Prostate gland (tissue), 2 donors: Measurements from ENCODE around the gene ATG4D. TPM values are rescaled to one million over a fixed set of nuclear protein-coding genes. Genes with fewer than 3 reads are reported as not detected.

Source experiments
- DNase-seq: peaks from one replicate; pipeline ENCODE4 v3.0.0-alpha.2; 2019; ENCODE audit warnings: low spot score
- H3K27ac ChIP-seq, 2 donors: fragments of 200-600 bp; sonication (generic); 2 replicates each; pipeline ENCODE4 v1.5.1; 2017 to 2019
- H3K27me3 ChIP-seq: fragments of 200-600 bp; sonication (generic); replicated peaks from 2 replicates; pipeline ENCODE4 v1.5.1; 2019; ENCODE audit not compliant: insufficient read depth
- H3K36me3 ChIP-seq, 2 donors: fragments of 200-600 bp; sonication (generic); 1 replicate in 1 of 2; 2 replicates in 1 of 2; pipeline versions ENCODE4 v1.5.1 to v1.8.1; 2017 to 2019
- H3K4me1 ChIP-seq: fragments of 200-600 bp; sonication (generic); replicated peaks from 2 replicates; pipeline ENCODE4 v1.5.1; 2019
- H3K4me3 ChIP-seq, 2 donors: fragments of 200-600 bp; sonication (generic); 2 replicates each; pipeline ENCODE4 v1.5.1; 2017 to 2019
- H3K9me3 ChIP-seq: fragments of 200-600 bp; sonication (generic); 2 replicates; pipeline ENCODE4 v1.5.1; 2017
- POLR2A ChIP-seq: fragments of 450-650 bp; IDR thresholded peaks from one replicate; pipeline ENCODE4 v1.6.1; 2016; ENCODE audit warnings: antibody characterized with exemption, mild to moderate bottlenecking
- POLR2AphosphoS5 ChIP-seq: sonication (generic); formaldehyde crosslinking; IDR thresholded peaks from one replicate; pipeline ENCODE4 v1.6.1; 2017; ENCODE audit warnings: antibody characterized with exemption
- WGBS: methylation state at CpG from one replicate; pipeline ENCODE4 v1.1.5; 2018; 5-methylcytosine and 5-hydroxymethylcytosine counted together
- intact Hi-C: fragments of 100-400 bp; cut with DNase I; formaldehyde crosslinking; loops from one replicate; pipeline ENCODE4 v1.14.2; 2022
- total RNA-seq, 2 donors: library from RNA; depleted of rRNA; stranded (reverse); fragments of >200 nt; gene quantifications; one replicate each; pipeline ENCODE4 v1.1.0, GENCODE V29; 2016
- TF ChIP-seq, protein P1 (sequence below), 4 experiments: fragments of 200-600 bp in 2 of 4; fragments of 450-650 bp in 2 of 4; sonication (generic) in 2 of 4; IDR thresholded peaks; 1 replicate in 3 of 4; 2 replicates in 1 of 4; pipeline ENCODE4 v1.5.1; 2016 to 2019; ENCODE audit warnings: antibody characterized with exemption in 4 of 4, mild to moderate bottlenecking in 2 of 4, moderate library complexity in 2 of 4

The ATG4D gene
- total RNA-seq, 2 donors from 2014 or later, result 36.3 to 57.9 TPM

DNA sequence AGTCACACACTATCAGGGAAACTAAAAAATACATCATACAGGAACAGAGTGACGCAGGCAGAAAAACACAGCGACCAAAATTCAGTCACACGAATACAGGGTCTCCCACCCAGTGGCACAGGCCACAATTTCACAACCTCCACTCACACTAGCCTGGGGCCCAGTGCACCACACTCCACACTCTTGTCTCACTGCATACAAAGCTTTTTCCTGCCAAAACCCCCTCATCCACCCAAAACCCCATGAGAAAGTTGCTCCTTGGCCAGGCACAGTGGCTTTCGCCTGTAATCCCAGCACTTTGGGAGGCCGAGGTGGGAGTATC, 27.7 kb upstream of the ATG4D start:
- no peaks in the 10 kb centered on the region for H3K27me3 ChIP-seq
- H3K4me3 ChIP-seq, result no peak overlapping the region

DNA sequence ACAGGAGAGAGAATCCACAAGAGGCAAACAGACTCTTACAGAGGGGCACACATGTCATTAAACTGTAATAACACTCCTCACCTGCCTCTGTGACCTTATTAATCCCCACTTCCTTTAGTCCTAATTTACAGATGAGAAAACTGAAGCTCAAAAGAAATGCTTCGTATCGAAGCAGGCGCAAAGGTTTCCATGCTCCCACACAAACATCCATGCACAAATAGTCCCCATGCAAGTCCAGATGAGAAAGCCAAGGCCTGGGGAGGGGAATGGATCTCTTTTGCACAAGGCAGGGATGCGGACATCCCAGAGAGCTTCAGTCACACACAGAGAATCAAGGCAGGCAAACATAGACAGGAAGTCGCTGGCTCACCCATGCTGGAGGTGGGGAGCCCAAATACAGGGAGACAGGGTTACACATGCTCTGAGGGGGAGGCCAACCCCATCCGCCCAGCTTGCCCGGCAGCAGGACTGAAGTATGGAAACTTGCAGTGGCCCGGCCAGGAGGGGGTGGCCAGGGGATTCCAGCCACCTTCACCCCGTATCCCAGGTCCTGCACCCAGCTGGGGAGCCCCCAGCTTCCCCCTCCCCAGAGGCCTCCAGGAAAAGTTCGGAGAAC, 26.9 kb upstream of the ATG4D start:
- TF ChIP-seq POLR2A (no peak), POLR2AphosphoS5 (no peak)
- TF ChIP-seq, protein P1, sequence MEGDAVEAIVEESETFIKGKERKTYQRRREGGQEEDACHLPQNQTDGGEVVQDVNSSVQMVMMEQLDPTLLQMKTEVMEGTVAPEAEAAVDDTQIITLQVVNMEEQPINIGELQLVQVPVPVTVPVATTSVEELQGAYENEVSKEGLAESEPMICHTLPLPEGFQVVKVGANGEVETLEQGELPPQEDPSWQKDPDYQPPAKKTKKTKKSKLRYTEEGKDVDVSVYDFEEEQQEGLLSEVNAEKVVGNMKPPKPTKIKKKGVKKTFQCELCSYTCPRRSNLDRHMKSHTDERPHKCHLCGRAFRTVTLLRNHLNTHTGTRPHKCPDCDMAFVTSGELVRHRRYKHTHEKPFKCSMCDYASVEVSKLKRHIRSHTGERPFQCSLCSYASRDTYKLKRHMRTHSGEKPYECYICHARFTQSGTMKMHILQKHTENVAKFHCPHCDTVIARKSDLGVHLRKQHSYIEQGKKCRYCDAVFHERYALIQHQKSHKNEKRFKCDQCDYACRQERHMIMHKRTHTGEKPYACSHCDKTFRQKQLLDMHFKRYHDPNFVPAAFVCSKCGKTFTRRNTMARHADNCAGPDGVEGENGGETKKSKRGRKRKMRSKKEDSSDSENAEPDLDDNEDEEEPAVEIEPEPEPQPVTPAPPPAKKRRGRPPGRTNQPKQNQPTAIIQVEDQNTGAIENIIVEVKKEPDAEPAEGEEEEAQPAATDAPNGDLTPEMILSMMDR (IDR thresholded peaks at IDR 0.05), result no peak
- intact Hi-C loops, result no loop called here
- DNase-seq, result no peak
- Histone ChIP-seq H3K4me3 (peak overlapping the region; percentile 27 to 38), H3K4me1 (no peaks in the 10 kb centered on the region), H3K27me3 (no peaks in the 10 kb centered on the region), H3K36me3 (no peaks in the 10 kb centered on the region), H3K27ac (peak overlapping the region; percentile 53 to 56), H3K9me3 (no peaks in the 10 kb centered on the region)
- WGBS, result 26% methylated on average over 10 of the region's 10 CpGs

More for the DNA sequence above, 27.7 kb upstream of the ATG4D start:
- H3K36me3 ChIP-seq, result no peaks in the 10 kb centered on the region
- no peaks in the 10 kb centered on the region for H3K9me3 ChIP-seq
- TF ChIP-seq POLR2A (no peak), POLR2AphosphoS5 (no peak)
- TF ChIP-seq, protein P1 (IDR thresholded peaks at IDR 0.05), result no peak
- DNase-seq, result no peak
- no peaks in the 10 kb centered on the region for H3K4me1 ChIP-seq
- intact Hi-C loops, result no loop called here
- 88% methylated on average over 5 of the region's 5 CpGs for WGBS
- no peak overlapping the region for H3K27ac ChIP-seq

DNA sequence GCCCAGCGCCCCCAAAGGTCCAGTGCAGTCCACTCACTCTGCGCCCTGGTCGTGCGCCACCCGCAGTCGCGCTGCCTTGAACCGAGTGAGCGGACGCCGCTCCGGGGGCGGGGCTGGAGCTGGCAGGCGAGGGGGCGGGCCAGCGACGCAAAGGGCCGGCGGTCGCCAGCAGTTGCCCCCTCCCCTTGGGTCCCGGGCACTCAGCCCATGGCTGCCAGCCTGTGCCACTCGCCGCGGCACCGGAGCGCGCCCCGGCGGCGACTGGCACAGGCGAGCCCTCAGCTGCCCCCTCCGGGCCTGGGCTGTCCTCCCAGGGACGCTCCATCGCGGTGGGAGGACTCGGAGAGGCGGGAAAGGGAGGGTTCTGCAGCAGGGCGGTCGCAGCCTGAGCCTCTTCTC, 26.3 kb upstream of the ATG4D start, which contains the start of gene S1PR5:
Gene S1PR5, minus strand, starts transcription at position 87 of the 399 bp plus-strand sequence. CDS start 2,436 bp downstream, outside the sequence.
- no peaks in the 10 kb centered on the region for H3K27me3 ChIP-seq
- DNase-seq, result no peak
- peak within 1 kb of the TSS; percentile 27 to 38 for H3K4me3 ChIP-seq
- no peaks in the 10 kb centered on the region for H3K36me3 ChIP-seq
- TF ChIP-seq POLR2A (peak; percentile 39), POLR2AphosphoS5 (no peak)
- TF ChIP-seq, protein P1 (IDR thresholded peaks at IDR 0.05), result no peak
- intact Hi-C loops, result no loop called here
- WGBS, result under 1% methylated on average over 30 of the region's 39 CpGs
- no peaks in the 10 kb centered on the region for H3K9me3 ChIP-seq
- no peaks in the 10 kb centered on the region for H3K4me1 ChIP-seq
- peak within 1 kb of the TSS; percentile 53 to 56 for H3K27ac ChIP-seq

DNA sequence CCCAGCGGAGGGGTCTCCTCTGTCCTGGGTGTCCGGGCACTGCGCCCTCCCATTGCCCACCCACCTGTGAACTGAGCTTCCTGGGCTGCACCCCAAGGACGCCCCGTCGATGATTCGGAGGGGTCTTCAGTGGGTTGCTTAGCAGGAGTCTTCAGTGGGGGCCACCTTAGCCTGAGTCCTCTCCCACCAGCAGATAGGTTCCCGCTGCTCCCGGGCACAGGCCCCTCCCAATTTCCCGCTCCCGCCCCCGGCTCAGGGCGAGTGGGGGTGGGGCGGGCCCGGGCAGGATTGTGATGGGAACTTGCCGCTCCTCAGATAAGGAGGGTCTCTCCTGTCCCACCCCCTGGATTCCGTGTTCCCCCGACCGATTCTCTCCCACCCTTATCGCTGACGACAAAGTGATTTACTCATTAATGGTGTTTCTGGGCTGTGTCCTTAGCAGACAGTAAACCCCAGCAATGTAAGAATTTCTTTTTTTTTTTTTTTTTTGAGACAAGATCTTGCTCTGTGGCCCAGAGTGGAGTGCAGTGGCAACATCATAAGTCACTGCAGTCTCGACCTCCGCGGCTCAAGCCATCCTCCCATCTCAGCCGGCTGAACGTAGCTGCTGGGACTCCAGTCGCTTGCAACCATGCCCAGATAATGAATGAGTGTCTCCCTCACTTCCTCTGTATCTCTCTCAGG, 25.8 kb upstream of the ATG4D start:
- intact Hi-C loops, result no loop called here
- peak; percentile 38 for DNase-seq
- Histone ChIP-seq H3K27me3 (no peaks in the 10 kb centered on the region), H3K9me3 (no peaks in the 10 kb centered on the region), H3K4me3 (peak overlapping the region; percentile 27 to 38), H3K4me1 (no peaks in the 10 kb centered on the region), H3K27ac (peak overlapping the region; percentile 53 to 56), H3K36me3 (no peaks in the 10 kb centered on the region)
- TF ChIP-seq POLR2A, result peak; percentile 19
- TF ChIP-seq, protein P1 (IDR thresholded peaks at IDR 0.05), result no peak
- peak; percentile 10 for TF ChIP-seq POLR2AphosphoS5
- 2% methylated on average over 27 of the region's 27 CpGs for WGBS
